ENCODE data around the gene CNTNAP3.
"Not testable (repeated sequence)": the region's sequence is repeated elsewhere in the genome, so short reads cannot be mapped to it uniquely, and the experiment has no call there.

Gene CNTNAP3

GRCh38 chr9:39062966-39063365 lies 225.0 kb downstream of the CNTNAP3 start:
- FAIRE-seq: not testable (repeated sequence)

- not testable (repeated sequence) for FAIRE-seq
These were observed 233.5 kb downstream of the CNTNAP3 start for GRCh38 chr9:39054453-39054852.

- not testable (repeated sequence) for FAIRE-seq
These were observed 241.1 kb downstream of the CNTNAP3 start for GRCh38 chr9:39046833-39047232.

- FAIRE-seq: not testable (repeated sequence)
These were observed 245.6 kb downstream of the CNTNAP3 start for GRCh38 chr9:39042352-39042803.

GRCh38 chr9:39041774-39042173 lies 246.2 kb downstream of the CNTNAP3 start:
- not testable (repeated sequence) for FAIRE-seq

- not testable (repeated sequence) for FAIRE-seq
These were observed 248.8 kb downstream of the CNTNAP3 start for GRCh38 chr9:39039148-39039547.

GRCh38 chr9:39038221-39038620 lies 249.7 kb downstream of the CNTNAP3 start:
- not testable (repeated sequence) for FAIRE-seq

- FAIRE-seq: not testable (repeated sequence)
These were observed 254.1 kb downstream of the CNTNAP3 start for GRCh38 chr9:39033849-39034248.

GRCh38 chr9:39030204-39031019 lies 257.6 kb downstream of the CNTNAP3 start:
- FAIRE-seq: not testable (repeated sequence)

GRCh38 chr9:39028855-39029254 lies 259.1 kb downstream of the CNTNAP3 start:
- not testable (repeated sequence) for FAIRE-seq

- FAIRE-seq: not testable (repeated sequence)
These were observed 259.8 kb downstream of the CNTNAP3 start for GRCh38 chr9:39028168-39028567.

- not testable (repeated sequence) for FAIRE-seq
These were observed 261.9 kb downstream of the CNTNAP3 start for GRCh38 chr9:39025911-39026588.
